SIG-M5 treated with dmso at 0.1 percent for 504 hours (cell line): Measurements from ENCODE around the gene CD80.

Source experiments
- DNase-seq: peaks from one replicate; lab custom pipeline; 2025; ENCODE audit not compliant: unreplicated experiment; lab: John Stamatoyannopoulos, UW

The CD80 gene

DNA sequence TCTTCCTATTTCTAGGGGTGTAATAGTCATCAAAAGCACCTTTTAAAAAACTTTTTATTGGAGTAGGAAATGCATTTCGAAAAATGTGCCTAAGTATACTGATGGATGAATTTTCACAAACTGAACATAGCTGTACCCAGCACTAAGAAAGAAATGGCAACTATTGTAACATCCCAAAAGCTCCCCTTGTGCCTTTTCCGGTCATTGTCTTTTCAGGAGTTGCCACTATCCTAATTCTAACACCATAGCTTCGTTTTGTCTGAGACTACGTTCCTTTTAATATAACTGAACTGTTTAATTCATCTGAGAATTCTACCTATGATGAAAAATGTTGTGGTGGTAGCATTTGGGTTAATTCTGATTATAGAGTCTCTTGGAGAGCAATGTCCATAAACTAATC, 59.1 kb downstream of the CD80 start:
- DNase-seq: no peak

DNA sequence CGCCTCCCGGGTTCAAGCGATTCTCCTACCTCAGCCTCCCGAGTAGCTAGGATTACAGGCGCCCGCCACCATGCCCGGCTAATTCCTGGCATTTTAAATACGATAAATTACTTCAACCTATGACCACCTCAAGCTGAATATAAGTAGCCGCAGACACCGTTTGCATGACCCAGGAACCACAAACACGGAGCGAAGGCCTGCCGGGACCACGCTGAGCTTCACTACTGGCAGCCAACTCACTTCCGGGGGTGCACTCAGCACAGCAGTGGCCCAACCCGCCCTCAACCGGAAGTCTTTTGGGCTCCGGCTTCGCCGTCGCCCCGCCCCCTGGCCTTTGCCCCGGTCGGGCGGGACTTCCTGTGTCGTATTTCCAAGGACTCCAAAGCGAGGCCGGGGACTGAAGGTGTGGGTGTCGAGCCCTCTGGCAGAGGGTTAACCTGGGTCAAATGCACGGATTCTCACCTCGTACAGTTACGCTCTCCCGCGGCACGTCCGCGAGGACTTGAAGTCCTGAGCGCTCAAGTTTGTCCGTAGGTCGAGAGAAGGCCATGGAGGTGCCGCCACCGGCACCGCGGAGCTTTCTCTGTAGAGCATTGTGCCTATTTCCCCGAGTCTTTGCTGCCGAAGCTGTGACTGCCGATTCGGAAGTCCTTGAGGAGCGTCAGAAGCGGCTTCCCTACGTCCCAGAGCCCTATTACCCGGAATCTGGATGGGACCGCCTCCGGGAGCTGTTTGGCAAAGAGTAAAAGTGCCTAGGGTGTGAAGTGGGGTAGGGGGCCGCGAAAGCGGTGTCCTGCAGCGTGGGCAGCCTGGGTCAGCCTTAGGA, 61.0 kb downstream of the CD80 start, which contains the start of gene TIMMDC1:
TIMMDC1 (plus strand) TSS at position 362 of the 826 bp plus-strand sequence; CDS start at position 549, 187 bp downstream.
- peak; percentile 98 for DNase-seq

DNA sequence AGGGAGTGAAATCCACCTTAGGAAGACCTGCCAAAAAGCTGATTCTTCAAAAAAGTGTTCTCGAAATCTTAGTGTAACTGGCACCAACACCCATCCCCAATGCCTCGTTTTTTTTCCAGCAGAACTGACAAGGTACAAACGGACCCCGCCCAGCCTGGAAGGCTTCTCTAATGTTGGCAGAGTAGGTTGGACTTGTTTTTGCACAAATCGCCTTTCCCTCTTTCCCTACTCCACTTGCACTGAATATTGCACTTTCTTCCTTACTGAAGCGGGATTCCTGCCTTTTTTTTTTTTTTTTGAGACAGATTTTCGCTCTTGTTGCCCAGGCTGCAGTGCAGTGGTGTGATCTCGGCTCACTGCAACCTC, 61.6 kb downstream of the CD80 start:
- DNase-seq: no peak

DNA sequence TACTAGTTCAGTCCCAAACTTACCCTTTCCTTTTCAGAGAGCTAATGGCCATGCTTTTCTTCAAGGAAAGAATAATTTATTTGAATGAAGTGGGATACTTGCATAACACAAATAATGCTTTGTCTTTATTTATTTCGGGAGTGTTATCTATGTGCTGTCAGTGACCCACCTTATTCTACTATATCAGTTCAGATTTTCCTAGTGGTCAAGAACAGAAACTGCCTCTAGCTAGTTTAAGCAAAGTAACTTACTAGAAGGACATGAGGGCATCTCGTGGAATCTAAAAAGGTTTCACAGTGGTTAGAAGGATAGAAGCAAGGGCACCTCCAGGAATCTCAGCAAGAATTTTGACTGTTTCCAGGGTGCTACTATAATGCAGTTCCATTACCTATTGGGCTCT, 64.8 kb downstream of the CD80 start:
- DNase-seq: no peak

DNA sequence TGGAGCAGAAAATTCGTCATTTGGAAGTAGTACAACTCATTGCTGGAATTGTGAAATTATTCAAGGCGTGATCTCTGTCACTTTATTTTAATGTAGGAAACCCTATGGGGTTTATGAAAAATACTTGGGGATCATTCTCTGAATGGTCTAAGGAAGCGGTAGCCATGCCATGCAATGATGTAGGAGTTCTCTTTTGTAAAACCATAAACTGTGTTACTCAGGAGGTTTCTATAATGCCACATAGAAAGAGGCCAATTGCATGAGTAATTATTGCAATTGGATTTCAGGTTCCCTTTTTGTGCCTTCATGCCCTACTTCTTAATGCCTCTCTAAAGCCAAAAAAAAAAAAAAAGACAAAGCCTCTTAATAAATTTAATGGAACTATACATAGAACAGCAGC, 66.6 kb downstream of the CD80 start:
- no peak for DNase-seq

DNA sequence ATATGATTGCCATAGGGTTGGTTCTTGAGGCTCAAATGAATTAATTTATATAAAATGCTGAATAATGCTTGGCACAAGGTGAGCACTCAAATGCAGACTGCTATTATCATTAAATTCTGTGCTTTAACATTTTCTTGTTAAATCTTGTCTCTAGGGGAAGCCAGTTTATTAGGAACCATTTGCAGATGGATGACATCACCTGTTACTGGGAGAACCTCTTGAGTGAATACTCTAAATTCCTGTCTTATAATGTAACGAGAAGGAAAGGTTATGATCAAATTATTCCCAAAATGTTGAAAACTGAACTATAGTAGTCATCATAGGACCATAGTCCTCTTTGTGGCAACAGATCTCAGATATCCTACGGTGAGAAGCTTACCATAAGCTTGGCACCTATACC, 67.3 kb downstream of the CD80 start:
- DNase-seq: no peak

DNA sequence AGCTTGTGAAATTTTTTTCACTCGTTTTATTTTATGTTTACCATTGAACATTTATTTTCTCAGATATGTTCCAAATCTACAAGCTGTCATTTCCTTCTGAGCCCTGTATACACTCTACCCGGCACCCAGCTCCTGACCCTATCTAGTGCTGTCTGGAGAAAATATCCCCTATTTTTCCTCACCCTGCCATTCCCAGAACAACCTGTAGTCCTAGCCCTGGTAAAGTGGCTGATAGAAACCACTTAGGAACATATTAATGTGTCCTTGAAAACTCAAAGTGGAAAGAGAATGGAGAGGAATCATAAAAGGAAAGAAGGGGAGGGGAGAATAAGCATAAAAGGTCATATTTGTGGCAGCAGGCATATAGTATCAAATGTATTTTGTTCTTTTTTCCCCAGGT, 69.3 kb downstream of the CD80 start:
- DNase-seq: no peak

DNA sequence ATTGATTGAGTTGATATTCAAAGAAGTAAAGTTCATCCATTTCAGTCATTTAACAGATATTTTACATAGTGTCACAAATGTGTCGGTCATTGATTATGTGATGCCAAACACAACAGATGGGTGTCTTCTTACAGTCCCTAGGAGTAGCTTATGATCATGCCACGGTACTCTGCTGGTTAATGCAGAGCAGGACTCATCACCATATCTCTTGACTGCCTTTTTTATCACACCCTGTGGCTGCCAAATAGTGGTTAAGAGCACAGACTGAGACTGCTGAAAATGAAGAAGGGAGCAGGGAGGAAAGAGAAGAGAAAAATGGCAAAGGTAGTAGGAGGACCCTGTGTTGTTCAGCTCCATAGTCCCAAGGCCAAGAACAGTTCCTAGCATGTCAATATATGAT, 73.9 kb downstream of the CD80 start:
- DNase-seq: no peak

DNA sequence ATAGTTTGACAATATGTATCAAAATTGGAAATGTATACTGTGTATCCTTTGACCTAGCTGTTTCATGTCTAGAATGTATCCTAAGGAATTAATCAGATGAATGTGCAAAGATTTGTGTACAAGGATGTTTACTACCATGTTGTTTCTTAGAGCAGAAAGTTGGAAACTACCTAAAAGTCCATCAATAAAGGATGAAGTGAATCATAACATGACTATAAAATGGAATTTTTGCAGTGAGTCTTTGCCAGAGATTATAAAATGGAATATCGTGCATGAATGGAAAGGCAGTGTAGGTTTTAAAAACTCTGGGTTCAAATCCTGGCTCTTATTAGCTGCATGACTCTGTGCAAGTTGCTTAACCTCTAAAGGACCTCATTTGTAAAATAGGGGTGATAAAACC, 76.3 kb downstream of the CD80 start:
- no peak for DNase-seq

DNA sequence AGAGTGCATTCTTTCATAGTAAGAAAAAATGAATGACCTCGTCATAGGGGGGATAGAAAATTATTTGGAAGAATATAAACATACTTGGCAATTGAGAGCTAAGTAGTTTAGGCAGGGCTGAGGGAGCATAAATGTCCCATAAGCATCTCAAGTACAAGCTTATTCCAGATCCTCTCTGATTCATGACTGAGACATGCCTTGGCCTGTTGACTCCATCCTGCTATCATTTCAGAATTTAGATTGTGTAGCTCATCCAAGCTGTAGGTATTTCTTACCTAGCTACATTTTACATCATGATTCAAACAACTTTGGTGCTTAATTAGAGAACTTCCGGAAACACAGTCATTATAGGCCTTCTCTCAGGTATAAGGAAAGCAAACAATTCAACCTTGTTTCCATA, 78.3 kb downstream of the CD80 start:
- no peak for DNase-seq
